HCT116 (cell line): ENCODE measurements around the gene AIFM1. TPM values are rescaled to one million over a fixed set of nuclear protein-coding genes. Genes with fewer than 3 reads are reported as not detected.

Experiments
- ATAC-seq: fragments of 200-7000 bp; cut with Tn5 transposase; 2 replicates; pipeline ENCODE4 v1.9.1; 2020; ENCODE audit warnings: mild to moderate bottlenecking, moderate library complexity
- BruUV-seq: library from RNA; stranded (reverse); fragments of 400-500 nt; replicated peaks from 2 replicates; lab custom pipeline; 2021; lab: Mats Ljungman, UMichigan
- CTCF ChIA-PET: fragments of 300-600 bp; sonication (Branson Sonifier 250); formaldehyde crosslinking; loops from one replicate; lab custom pipeline; 2021; ENCODE audit warnings: antibody characterized with exemption; lab: Charles Lee
- POLR2A ChIA-PET: fragments of 300-600, 350-600 bp; sonication (Branson Sonifier 250); formaldehyde crosslinking; loops from one replicate; lab custom pipeline; 2021; ENCODE audit warnings: antibody characterized with exemption; lab: Charles Lee
- RAD21 ChIA-PET, 2 experiments: fragments of 300-600 bp; sonication (Branson Sonifier 250); formaldehyde crosslinking; loops; one replicate each; lab custom pipeline; 2023; ENCODE audit warnings: low total read pairs in 2 of 2; ENCODE audit not compliant: uncharacterized antibody in 2 of 2, unreplicated experiment in 2 of 2, low non-redundant PET in 1 of 2; lab: Charles Lee
- DNase-seq: peaks from one replicate; pipeline ENCODE4 v3.0.0-alpha.2; 2010; ENCODE audit warnings: low read depth, low spot score
- H2AFZ ChIP-seq: fragments of 200-600 bp; shearing (Covaris generic), sonication (generic); 2 replicates; pipeline ENCODE4 v1.6.1; 2017; ENCODE audit warnings: low read depth, mixed run types, mixed read lengths, antibody characterized with exemption, low read length; ENCODE audit not compliant: poor library complexity, severe bottlenecking
- H3K27ac ChIP-seq: 2 replicates; pipeline ENCODE4 v1.5.1; 2012; ENCODE audit warnings: low read depth, low read length
- H3K27me3 ChIP-seq: fragments of 200-600 bp; sonication (generic); 2 replicates; pipeline ENCODE4 v1.6.1; 2016; ENCODE audit warnings: mixed run types, low read length, mixed read lengths; ENCODE audit not compliant: insufficient read depth
- H3K36me3 ChIP-seq, 2 experiments: fragments of 200-500 bp in 1 of 2; fragments of 200-600 bp in 1 of 2; sonication (Bioruptor generic) in 1 of 2; sonication (generic) in 1 of 2; 2 replicates each; pipeline versions ENCODE4 v1.5.1 to v1.6.1; 2014 to 2016; ENCODE audit warnings: low read length in 2 of 2, inconsistent platforms in 1 of 2, mixed read lengths in 1 of 2, mixed run types in 1 of 2; ENCODE audit not compliant: insufficient read depth in 2 of 2, control insufficient read depth in 1 of 2
- H3K4me1 ChIP-seq, 2 experiments: fragments of 200-600 bp in 1 of 2; sonication (generic) in 1 of 2; 2 replicates each; pipeline versions ENCODE4 v1.5.1 to v1.6.1; 2012 to 2017; ENCODE audit warnings: low read length in 2 of 2, inconsistent platforms in 1 of 2, mild to moderate bottlenecking in 1 of 2, mixed read lengths in 1 of 2, mixed run types in 1 of 2, moderate library complexity in 1 of 2; ENCODE audit not compliant: insufficient read depth in 2 of 2, control insufficient read depth in 1 of 2
- H3K4me2 ChIP-seq: fragments of 200-600 bp; sonication (generic); 2 replicates; pipeline ENCODE4 v1.6.1; 2017; ENCODE audit warnings: mixed run types, low read length, mixed read lengths
- H3K4me3 ChIP-seq, 2 experiments: fragments of 200-600 bp in 1 of 2; sonication (generic) in 1 of 2; replicated peaks in 1 of 2; 2 replicates each; pipeline ENCODE4 v1.5.1; 2011 to 2016; ENCODE audit warnings: low read length in 2 of 2, control low read depth in 1 of 2, low read depth in 1 of 2, mild to moderate bottlenecking in 1 of 2, mixed read lengths in 1 of 2, mixed run types in 1 of 2
- H3K79me2 ChIP-seq: fragments of 200-600 bp; sonication (generic); 2 replicates; pipeline ENCODE4 v1.6.1; 2017; ENCODE audit warnings: mild to moderate bottlenecking, mixed run types, low read length, moderate library complexity, mixed read lengths; ENCODE audit not compliant: insufficient read depth
- H3K9ac ChIP-seq: fragments of 200-600 bp; sonication (generic); 2 replicates; pipeline ENCODE4 v1.6.1; 2016; ENCODE audit warnings: low read length, mixed read lengths
- H3K9me2 ChIP-seq: fragments of 200-600 bp; sonication (generic), shearing (Covaris generic); 2 replicates; pipeline ENCODE4 v1.6.1; 2017; ENCODE audit warnings: mixed run types, mild to moderate bottlenecking, moderate library complexity; ENCODE audit not compliant: insufficient read depth
- H3K9me3 ChIP-seq, 2 experiments: fragments of 200-500 bp in 1 of 2; fragments of 200-600 bp in 1 of 2; sonication (Bioruptor generic) in 1 of 2; sonication (generic) in 1 of 2; 2 replicates each; pipeline ENCODE4 v1.6.1; 2014 to 2017; ENCODE audit warnings: low read length in 2 of 2, mixed read lengths in 2 of 2, inconsistent platforms in 1 of 2, low read depth in 1 of 2, mild to moderate bottlenecking in 1 of 2, mixed run types in 1 of 2, moderate library complexity in 1 of 2; ENCODE audit not compliant: control insufficient read depth in 1 of 2, insufficient read depth in 1 of 2
- H4K20me1 ChIP-seq: fragments of 200-600 bp; sonication (generic), shearing (Covaris generic); 2 replicates; pipeline ENCODE4 v1.6.1; 2017; ENCODE audit warnings: mixed run types, mild to moderate bottlenecking, moderate library complexity; ENCODE audit not compliant: insufficient read depth
- CEBPB ChIP-seq: IDR thresholded peaks from 2 replicates; pipeline ENCODE4 v1.6.1; 2012; ENCODE audit warnings: low read depth
- POLR2AphosphoS5 ChIP-seq: IDR thresholded peaks from 2 replicates; pipeline ENCODE4 v1.6.1; 2011; ENCODE audit warnings: mild to moderate bottlenecking, low read depth, low read length, moderate library complexity
- SIN3A ChIP-seq: IDR thresholded peaks from 2 replicates; pipeline ENCODE4 v1.6.1; 2012; ENCODE audit warnings: low read depth
- SRF ChIP-seq: IDR thresholded peaks from 2 replicates; pipeline ENCODE4 v1.6.1; 2012; ENCODE audit warnings: low read depth
- YY1 ChIP-seq: IDR thresholded peaks from 2 replicates; pipeline ENCODE4 v1.6.1; 2011; ENCODE audit warnings: low read length, low read depth, moderate library complexity, mild to moderate bottlenecking; ENCODE audit not compliant: insufficient replicate concordance; ENCODE audit errors: extremely low read depth
- intact Hi-C: fragments of 100-400 bp; cut with micrococcal nuclease; formaldehyde crosslinking; loops from 2 replicates; pipeline ENCODE4 v1.10.0; 2022
- total RNA-seq: library from RNA; stranded (reverse); gene quantifications from one replicate; pipeline ENCODE4 v1.2.1, GENCODE V29; 2021; ENCODE audit not compliant: unreplicated experiment
- TF ChIP-seq, protein P1 (sequence below): IDR thresholded peaks from 2 replicates; pipeline ENCODE4 v1.6.1; 2012
- TF ChIP-seq, protein P2 (sequence below), 3 experiments: fragments of 200-600 bp in 1 of 3; sonication (generic) in 1 of 3; IDR thresholded peaks in 2 of 3; conservative IDR thresholded peaks in 1 of 3; 2 replicates each; pipeline ENCODE4 v1.5.1; 2012 to 2017; ENCODE audit warnings: low read depth in 2 of 3, low read length in 2 of 3, antibody characterized with exemption in 1 of 3, borderline replicate concordance in 1 of 3, control low read depth in 1 of 3, mild to moderate bottlenecking in 1 of 3, mixed read lengths in 1 of 3, mixed run types in 1 of 3, moderate library complexity in 1 of 3; ENCODE audit not compliant: insufficient read depth in 1 of 3

Gene AIFM1
- total RNA-seq, 1 experiment from 2014 or later = 50.0 TPM

DNA sequence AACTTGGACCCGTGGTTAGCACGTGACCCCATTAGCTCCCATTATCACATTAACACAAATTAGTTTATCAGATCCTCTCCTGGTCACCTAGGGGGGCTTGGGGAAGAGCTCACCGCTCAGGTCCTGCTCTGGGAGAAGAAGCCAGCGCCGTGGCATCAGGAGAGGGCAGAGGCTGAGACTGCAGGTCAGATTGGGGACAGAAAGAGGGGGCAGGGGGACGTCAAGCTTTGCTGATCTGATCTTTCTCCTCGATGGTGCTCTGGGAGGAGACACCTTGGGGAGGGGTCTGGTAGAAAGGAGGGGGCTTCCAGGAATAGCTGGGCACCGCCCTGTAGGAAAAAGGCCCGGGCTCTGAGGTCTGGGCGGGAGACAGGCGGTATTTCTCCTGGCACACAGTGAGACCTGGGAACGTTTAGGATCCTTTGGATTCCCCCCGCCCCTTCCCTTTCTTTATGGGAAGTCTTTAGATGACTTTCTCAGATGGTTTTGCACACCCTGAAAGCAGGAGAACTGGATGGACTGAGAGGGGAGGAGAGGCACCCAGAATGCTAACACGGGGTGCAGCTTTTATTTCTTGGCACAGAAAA, 46.2 kb downstream of the AIFM1 start:
- H3K9me3 ChIP-seq = no peaks in the 10 kb centered on the region
- POLR2A ChIA-PET = no interaction called here

More for the DNA sequence above, 46.2 kb downstream of the AIFM1 start:
- Histone ChIP-seq H4K20me1 (no peaks in the 10 kb centered on the region), H2AFZ (no peak overlapping the region), H3K27me3 (no peaks in the 10 kb centered on the region), H3K27ac (no peak overlapping the region), H3K4me3 (no peak overlapping the region), H3K4me2 (no peak overlapping the region), H3K9me2 (no peaks in the 10 kb centered on the region), H3K9ac (no peak overlapping the region), H3K79me2 (no peaks in the 10 kb centered on the region), H3K36me3 (no peaks in the 10 kb centered on the region), H3K4me1 (peaks cover 27 to 57% of the 10 kb centered on the region in 2 experiments)
- ChIA-PET RAD21 (no interaction called here), CTCF (interaction anchor here (1.4 kb wide), 1 partner anchor 40 kb away, joined by 3 read pairs; no protein-coding TSS in a partner anchor)
- intact Hi-C loops = no loop called here
- TF ChIP-seq, protein P1, sequence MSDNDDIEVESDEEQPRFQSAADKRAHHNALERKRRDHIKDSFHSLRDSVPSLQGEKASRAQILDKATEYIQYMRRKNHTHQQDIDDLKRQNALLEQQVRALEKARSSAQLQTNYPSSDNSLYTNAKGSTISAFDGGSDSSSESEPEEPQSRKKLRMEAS = no peak
- TF ChIP-seq YY1 (no peak), CEBPB (no peak), POLR2AphosphoS5 (no peak), SIN3A (no peak), SRF (no peak)
- TF ChIP-seq, protein P2, sequence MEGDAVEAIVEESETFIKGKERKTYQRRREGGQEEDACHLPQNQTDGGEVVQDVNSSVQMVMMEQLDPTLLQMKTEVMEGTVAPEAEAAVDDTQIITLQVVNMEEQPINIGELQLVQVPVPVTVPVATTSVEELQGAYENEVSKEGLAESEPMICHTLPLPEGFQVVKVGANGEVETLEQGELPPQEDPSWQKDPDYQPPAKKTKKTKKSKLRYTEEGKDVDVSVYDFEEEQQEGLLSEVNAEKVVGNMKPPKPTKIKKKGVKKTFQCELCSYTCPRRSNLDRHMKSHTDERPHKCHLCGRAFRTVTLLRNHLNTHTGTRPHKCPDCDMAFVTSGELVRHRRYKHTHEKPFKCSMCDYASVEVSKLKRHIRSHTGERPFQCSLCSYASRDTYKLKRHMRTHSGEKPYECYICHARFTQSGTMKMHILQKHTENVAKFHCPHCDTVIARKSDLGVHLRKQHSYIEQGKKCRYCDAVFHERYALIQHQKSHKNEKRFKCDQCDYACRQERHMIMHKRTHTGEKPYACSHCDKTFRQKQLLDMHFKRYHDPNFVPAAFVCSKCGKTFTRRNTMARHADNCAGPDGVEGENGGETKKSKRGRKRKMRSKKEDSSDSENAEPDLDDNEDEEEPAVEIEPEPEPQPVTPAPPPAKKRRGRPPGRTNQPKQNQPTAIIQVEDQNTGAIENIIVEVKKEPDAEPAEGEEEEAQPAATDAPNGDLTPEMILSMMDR (IDR thresholded peaks at IDR 0.05 in 2 of 3, conservative IDR thresholded peaks at IDR 0.05 in 1 of 3; ENCODE audit: borderline replicate concordance in 1 of 3, insufficient read depth in 1 of 3, low read depth in 2 of 3, low read length in 2 of 3) = no peak
- no peak for DNase-seq
- BruUV-seq = no TSS peak
- no peak for ATAC-seq
